IMR-90 (cell line): ENCODE results near the gene FRYL. TPM values are rescaled to one million over a fixed set of nuclear protein-coding genes. Genes with fewer than 3 reads are reported as not detected.

Experiments used
- ATAC-seq: fragments of 200-7000 bp; cut with Tn5 transposase; 2 replicates; pipeline ENCODE4 v1.9.1; 2020; ENCODE audit warnings: low read depth, mild to moderate bottlenecking, moderate library complexity
- BruUV-seq: library from RNA; stranded (reverse); fragments of 400-500 nt; replicated peaks from 2 replicates; lab custom pipeline; 2021; lab: Mats Ljungman, UMichigan
- CTCF ChIA-PET: fragments of 300-600 bp; formaldehyde crosslinking; extraction: SDS; loops from one replicate; lab custom pipeline; 2021; ENCODE audit warnings: antibody characterized with exemption; lab: Yijun Ruan, JAX
- POLR2A ChIA-PET: fragments of 300-600 bp; sonication (Branson Sonifier 250); formaldehyde crosslinking; loops from one replicate; lab custom pipeline; 2022; ENCODE audit warnings: antibody characterized with exemption; ENCODE audit not compliant: unreplicated experiment; lab: Charles Lee
- DNase-seq: peaks from one replicate; pipeline ENCODE4 v3.0.0; 2013
- H2AFZ ChIP-seq: replicated peaks from 2 replicates; pipeline ENCODE3; 2013; ENCODE audit warnings: low read length, mild to moderate bottlenecking; ENCODE audit not compliant: poor library complexity
- H2AK5ac ChIP-seq: 2 replicates; pipeline ENCODE4 v1.6.1; 2013; ENCODE audit warnings: low read depth, low read length, inconsistent platforms
- H2AK9ac ChIP-seq: replicated peaks from 2 replicates; pipeline ENCODE3; 2013; ENCODE audit warnings: mild to moderate bottlenecking, low read depth, low read length, moderate library complexity; ENCODE audit not compliant: poor library complexity
- H2BK120ac ChIP-seq: 2 replicates; pipeline ENCODE4 v1.6.1; 2013; ENCODE audit warnings: low read depth, low read length, inconsistent platforms
- H2BK15ac ChIP-seq: 3 replicates; pipeline ENCODE4 v1.6.1; 2013; ENCODE audit warnings: low read depth, low read length, inconsistent platforms
- H2BK20ac ChIP-seq: 2 replicates; pipeline ENCODE4 v1.6.1; 2013; ENCODE audit warnings: low read depth, mild to moderate bottlenecking, inconsistent platforms, low read length, moderate library complexity
- H2BK5ac ChIP-seq: 2 replicates; pipeline ENCODE4 v1.6.1; 2013; ENCODE audit warnings: mild to moderate bottlenecking, low read depth, low read length, inconsistent platforms; ENCODE audit not compliant: poor library complexity, severe bottlenecking
- H3K14ac ChIP-seq: replicated peaks from 2 replicates; pipeline ENCODE4 v1.6.1; 2013; ENCODE audit warnings: low read depth, low read length, inconsistent platforms
- H3K18ac ChIP-seq: 2 replicates; pipeline ENCODE4 v1.6.1; 2013; ENCODE audit warnings: low read depth, low read length, control low read depth
- H3K23ac ChIP-seq: 2 replicates; pipeline ENCODE4 v1.6.1; 2013; ENCODE audit warnings: low read depth, low read length, inconsistent platforms
- H3K27ac ChIP-seq: 2 replicates; pipeline ENCODE4 v1.5.1; 2013; ENCODE audit warnings: mild to moderate bottlenecking, control low read depth, low read length; ENCODE audit not compliant: insufficient read depth
- H3K27me3 ChIP-seq: 2 replicates; pipeline ENCODE4 v1.6.1; 2013; ENCODE audit warnings: low read length; ENCODE audit not compliant: control insufficient read depth, insufficient read depth
- H3K36me3 ChIP-seq: 2 replicates; pipeline ENCODE4 v1.6.1; 2013; ENCODE audit warnings: low read length, mixed read lengths; ENCODE audit not compliant: control insufficient read depth, insufficient read depth
- H3K4ac ChIP-seq: 2 replicates; pipeline ENCODE4 v1.6.1; 2013; ENCODE audit warnings: low read depth, low read length, inconsistent platforms
- H3K4me1 ChIP-seq: 2 replicates; pipeline ENCODE4 v1.6.1; 2013; ENCODE audit warnings: low read length, mixed read lengths; ENCODE audit not compliant: control insufficient read depth, insufficient read depth
- H3K4me2 ChIP-seq: 2 replicates; pipeline ENCODE4 v1.6.1; 2013; ENCODE audit warnings: low read depth, mild to moderate bottlenecking, control low read depth, low read length, moderate library complexity
- H3K4me3 ChIP-seq: 2 replicates; pipeline ENCODE4 v1.5.1; 2013; ENCODE audit warnings: low read depth, mild to moderate bottlenecking, control low read depth, low read length, moderate library complexity; ENCODE audit not compliant: insufficient read depth
- H3K56ac ChIP-seq: 2 replicates; pipeline ENCODE4 v1.6.1; 2013; ENCODE audit warnings: low read length, inconsistent platforms; ENCODE audit not compliant: insufficient read depth; ENCODE audit errors: extremely low read depth
- H3K79me1 ChIP-seq, 2 experiments: 2 replicates each; pipeline ENCODE4 v1.6.1; 2013; ENCODE audit warnings: low read length in 2 of 2, inconsistent platforms in 1 of 2, low read depth in 1 of 2
- H3K9ac ChIP-seq: 2 replicates; pipeline ENCODE4 v1.6.1; 2013; ENCODE audit warnings: low read depth, low read length, control low read depth
- H3K9me1 ChIP-seq: 2 replicates; pipeline ENCODE4 v1.6.1; 2013; ENCODE audit warnings: low read length, inconsistent platforms; ENCODE audit not compliant: insufficient read depth
- H3K9me3 ChIP-seq: 2 replicates; pipeline ENCODE4 v1.6.1; 2013; ENCODE audit warnings: low read length; ENCODE audit not compliant: control insufficient read depth, insufficient read depth
- H4K20me1 ChIP-seq: 2 replicates; pipeline ENCODE4 v1.6.1; 2013; ENCODE audit warnings: low read length, inconsistent platforms; ENCODE audit not compliant: insufficient read depth
- H4K5ac ChIP-seq: 2 replicates; pipeline ENCODE4 v1.6.1; 2013; ENCODE audit warnings: mild to moderate bottlenecking, low read depth, low read length, control low read depth
- H4K8ac ChIP-seq, 2 experiments: 2 replicates each; pipeline ENCODE4 v1.6.1; 2013; ENCODE audit warnings: low read depth in 2 of 2, low read length in 2 of 2, control low read depth in 1 of 2, inconsistent platforms in 1 of 2
- H4K91ac ChIP-seq: 2 replicates; pipeline ENCODE4 v1.6.1; 2013; ENCODE audit warnings: low read depth, low read length, inconsistent platforms; ENCODE audit not compliant: insufficient read depth
- BHLHE40 ChIP-seq: fragments of 150-350 bp; IDR thresholded peaks from 2 replicates; pipeline ENCODE4 v1.6.1; 2016; ENCODE audit warnings: mild to moderate bottlenecking, low read depth, low read length
- CEBPB ChIP-seq: IDR thresholded peaks from 2 replicates; pipeline ENCODE4 v1.6.1; 2012; ENCODE audit warnings: low read depth, low read length, improper control_type of control experiment
- CHD1 ChIP-seq: IDR thresholded peaks from 2 replicates; pipeline ENCODE4 v1.6.1; 2012; ENCODE audit warnings: low read depth, low read length, improper control_type of control experiment
- FOS ChIP-seq: fragments of 150-350 bp; IDR thresholded peaks from 2 replicates; pipeline ENCODE4 v1.6.1; 2016; ENCODE audit warnings: low read depth, low read length
- MAFK ChIP-seq: IDR thresholded peaks from 2 replicates; pipeline ENCODE4 v1.6.1; 2012; ENCODE audit warnings: low read depth, low read length, improper control_type of control experiment
- MAZ ChIP-seq: IDR thresholded peaks from 2 replicates; pipeline ENCODE4 v1.6.1; 2012; ENCODE audit warnings: low read depth, mild to moderate bottlenecking, low read length, improper control_type of control experiment, moderate library complexity, borderline replicate concordance
- MXI1 ChIP-seq: IDR thresholded peaks from 2 replicates; pipeline ENCODE4 v1.6.1; 2012; ENCODE audit warnings: low read depth, mild to moderate bottlenecking, low read length, moderate library complexity, borderline replicate concordance
- NFE2L2 ChIP-seq: fragments of 150-350 bp; IDR thresholded peaks from 2 replicates; pipeline ENCODE4 v1.6.1; 2016; ENCODE audit warnings: low read depth, mild to moderate bottlenecking, low read length
- POLR2A ChIP-seq: IDR thresholded peaks from 2 replicates; pipeline ENCODE4 v1.6.1; 2012; ENCODE audit warnings: mild to moderate bottlenecking, low read depth, low read length
- RAD21 ChIP-seq: IDR thresholded peaks from 2 replicates; pipeline ENCODE4 v1.6.1; 2012; ENCODE audit warnings: low read length, improper control_type of control experiment
- RCOR1 ChIP-seq: IDR thresholded peaks from 2 replicates; pipeline ENCODE4 v1.6.1; 2012; ENCODE audit warnings: mild to moderate bottlenecking, low read length, improper control_type of control experiment; ENCODE audit not compliant: insufficient replicate concordance
- WGBS, 2 experiments: methylation state at CpG; one replicate each; pipeline versions ENCODE4 v1.1.5 to v1.1.7; 2013; ENCODE audit warnings: missing lambda C conversion rate in 2 of 2; ENCODE audit not compliant: insufficient read length in 1 of 2; ENCODE audit errors: extremely low coverage in 2 of 2; 5-methylcytosine and 5-hydroxymethylcytosine counted together
- dilution Hi-C: fragments of 300-500 bp; cut with HindIII; formaldehyde crosslinking; loops from one replicate; pipeline ENCODE4 v1.14.3; 2018; ENCODE audit warnings: low sequenced_read_pairs; ENCODE audit not compliant: unreplicated experiment
- in situ Hi-C: fragments of 300-500 bp; cut with MboI; formaldehyde crosslinking; loops from 3 replicates; pipeline ENCODE4 v1.14.3; 2019; ENCODE audit warnings: low sequenced_read_pairs, inconsistent platforms, mixed read lengths
- intact Hi-C: fragments of 100-400 bp; cut with micrococcal nuclease; formaldehyde crosslinking; loops from 2 replicates; pipeline ENCODE4 v1.10.0; 2022
- polyA plus RNA-seq, 3 experiments: library from polyadenylated mRNA; depleted of rRNA; stranded (reverse); fragments of >200 nt; gene quantifications; 2 replicates each; pipeline ENCODE4 v1.2.3, GENCODE V29; 2012; ENCODE audit warnings: low replicate concordance in 1 of 3
- total RNA-seq: library from RNA; depleted of rRNA; stranded (reverse); fragments of >200 nt; gene quantifications from 2 replicates; pipeline ENCODE4 v1.2.3, GENCODE V29; 2012
- TF ChIP-seq, protein P1 (sequence below): fragments of 150-350 bp; IDR thresholded peaks from 2 replicates; pipeline ENCODE4 v1.6.1; 2016; ENCODE audit warnings: low read depth, mild to moderate bottlenecking, low read length, moderate library complexity, borderline replicate concordance
- TF ChIP-seq, protein P2 (sequence below): fragments of 150-350 bp; IDR thresholded peaks from 2 replicates; pipeline ENCODE4 v1.6.1; 2017; ENCODE audit warnings: mild to moderate bottlenecking, antibody characterized with exemption, low read length, low read depth
- TF ChIP-seq, protein P3 (sequence below): conservative IDR thresholded peaks from 2 replicates; pipeline ENCODE4 v1.5.1; 2012; ENCODE audit warnings: mild to moderate bottlenecking, low read depth, low read length, improper control_type of control experiment

The FRYL gene
- total and polyA plus RNA-seq, 2 of the 4 experiments (the other 2 are of a cell fraction): 9.9 to 77.4 TPM

DNA sequence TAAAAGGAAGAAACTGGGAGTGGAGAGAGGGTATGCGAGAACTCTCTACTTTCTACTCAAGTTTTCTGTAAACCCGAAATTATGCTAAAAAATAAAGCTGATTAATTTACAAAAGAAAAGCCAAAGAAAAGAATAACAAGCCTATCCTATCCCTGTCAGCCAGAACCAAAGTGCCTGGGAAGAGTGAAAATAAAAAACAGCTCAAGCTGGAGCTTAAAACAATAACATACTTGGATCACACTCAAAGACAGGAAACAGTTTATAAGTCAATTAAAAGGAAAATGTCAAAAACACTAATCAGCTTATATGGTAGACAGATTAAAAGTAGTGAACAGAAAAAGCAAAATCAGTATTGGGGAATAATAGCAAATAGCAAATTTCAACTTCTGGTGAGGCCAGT, 139.4 kb downstream of the FRYL start:
- H4K20me1 ChIP-seq: peaks cover 9% of the 10 kb centered on the region; the same call in 1 of the 2 replicates
- no peaks in the 10 kb centered on the region for H3K9me3 ChIP-seq
- no peak overlapping the region for H2BK5ac ChIP-seq
- no CpG with 5 or more reads among the region's 2 CpGs for WGBS, 2 experiments
- H3K4me3 ChIP-seq: no peak overlapping the region
- H3K23ac ChIP-seq: no peak overlapping the region
- POLR2A ChIA-PET: interaction anchor here (0.6 to 0.7 kb wide), 2 partner anchors 13 to 184 kb away, joined by 3 to 4 read pairs; no protein-coding TSS in a partner anchor
- no peaks in the 10 kb centered on the region for H3K36me3 ChIP-seq
- H3K56ac ChIP-seq: no peak overlapping the region
- no peak overlapping the region for H4K5ac ChIP-seq
- no peak overlapping the region for H2AFZ ChIP-seq
- TF ChIP-seq RAD21: no peak
- no peak for TF ChIP-seq BHLHE40
- TF ChIP-seq, protein P1, sequence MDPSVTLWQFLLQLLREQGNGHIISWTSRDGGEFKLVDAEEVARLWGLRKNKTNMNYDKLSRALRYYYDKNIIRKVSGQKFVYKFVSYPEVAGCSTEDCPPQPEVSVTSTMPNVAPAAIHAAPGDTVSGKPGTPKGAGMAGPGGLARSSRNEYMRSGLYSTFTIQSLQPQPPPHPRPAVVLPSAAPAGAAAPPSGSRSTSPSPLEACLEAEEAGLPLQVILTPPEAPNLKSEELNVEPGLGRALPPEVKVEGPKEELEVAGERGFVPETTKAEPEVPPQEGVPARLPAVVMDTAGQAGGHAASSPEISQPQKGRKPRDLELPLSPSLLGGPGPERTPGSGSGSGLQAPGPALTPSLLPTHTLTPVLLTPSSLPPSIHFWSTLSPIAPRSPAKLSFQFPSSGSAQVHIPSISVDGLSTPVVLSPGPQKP: no peak
- TF ChIP-seq, protein P2, sequence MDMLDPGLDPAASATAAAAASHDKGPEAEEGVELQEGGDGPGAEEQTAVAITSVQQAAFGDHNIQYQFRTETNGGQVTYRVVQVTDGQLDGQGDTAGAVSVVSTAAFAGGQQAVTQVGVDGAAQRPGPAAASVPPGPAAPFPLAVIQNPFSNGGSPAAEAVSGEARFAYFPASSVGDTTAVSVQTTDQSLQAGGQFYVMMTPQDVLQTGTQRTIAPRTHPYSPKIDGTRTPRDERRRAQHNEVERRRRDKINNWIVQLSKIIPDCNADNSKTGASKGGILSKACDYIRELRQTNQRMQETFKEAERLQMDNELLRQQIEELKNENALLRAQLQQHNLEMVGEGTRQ: no peak
- no peak for TF ChIP-seq NFE2L2
- TF ChIP-seq RCOR1: no peak
- no peak for TF ChIP-seq CHD1
- no peak for TF ChIP-seq POLR2A
- TF ChIP-seq, protein P3, sequence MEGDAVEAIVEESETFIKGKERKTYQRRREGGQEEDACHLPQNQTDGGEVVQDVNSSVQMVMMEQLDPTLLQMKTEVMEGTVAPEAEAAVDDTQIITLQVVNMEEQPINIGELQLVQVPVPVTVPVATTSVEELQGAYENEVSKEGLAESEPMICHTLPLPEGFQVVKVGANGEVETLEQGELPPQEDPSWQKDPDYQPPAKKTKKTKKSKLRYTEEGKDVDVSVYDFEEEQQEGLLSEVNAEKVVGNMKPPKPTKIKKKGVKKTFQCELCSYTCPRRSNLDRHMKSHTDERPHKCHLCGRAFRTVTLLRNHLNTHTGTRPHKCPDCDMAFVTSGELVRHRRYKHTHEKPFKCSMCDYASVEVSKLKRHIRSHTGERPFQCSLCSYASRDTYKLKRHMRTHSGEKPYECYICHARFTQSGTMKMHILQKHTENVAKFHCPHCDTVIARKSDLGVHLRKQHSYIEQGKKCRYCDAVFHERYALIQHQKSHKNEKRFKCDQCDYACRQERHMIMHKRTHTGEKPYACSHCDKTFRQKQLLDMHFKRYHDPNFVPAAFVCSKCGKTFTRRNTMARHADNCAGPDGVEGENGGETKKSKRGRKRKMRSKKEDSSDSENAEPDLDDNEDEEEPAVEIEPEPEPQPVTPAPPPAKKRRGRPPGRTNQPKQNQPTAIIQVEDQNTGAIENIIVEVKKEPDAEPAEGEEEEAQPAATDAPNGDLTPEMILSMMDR: no peak
- TF ChIP-seq CEBPB: no peak
- no peak for TF ChIP-seq MXI1
- TF ChIP-seq MAZ: no peak
- no peak for TF ChIP-seq FOS
- no peak for TF ChIP-seq MAFK
- H3K4ac ChIP-seq: no peak overlapping the region
- no peak overlapping the region for H2BK15ac ChIP-seq
- peaks cover 4% of the 10 kb centered on the region for H3K4me1 ChIP-seq
- CTCF ChIA-PET: no interaction called here
- no peaks in the 10 kb centered on the region for H3K27me3 ChIP-seq
- no TSS peak for BruUV-seq
- DNase-seq: no peak
- H3K14ac ChIP-seq: no peak overlapping the region
- no peak overlapping the region for H2AK5ac ChIP-seq
- dilution Hi-C loops: no loop called here
- in situ Hi-C loops: no loop called here
- no peak overlapping the region for H4K8ac ChIP-seq
- ATAC-seq: no peak
- no peak overlapping the region for H3K18ac ChIP-seq
- no peak overlapping the region for H3K9ac ChIP-seq
- H4K91ac ChIP-seq: no peak overlapping the region
- no peak overlapping the region for H3K4me2 ChIP-seq
- H2BK20ac ChIP-seq: no peak overlapping the region
- no peak overlapping the region for H2AK9ac ChIP-seq
- H3K79me1 ChIP-seq: peaks cover 5 to 41% of the 10 kb centered on the region in 2 experiments
- H3K9me1 ChIP-seq: peaks cover 4% of the 10 kb centered on the region
- no peak overlapping the region for H3K27ac ChIP-seq
- H2BK120ac ChIP-seq: no peak overlapping the region
- intact Hi-C loops: loop anchor here (5.0 kb wide), 1 partner anchor 137 kb away; no protein-coding TSS in a partner anchor
